Stomach (tissue), 4 donors: Measurements from ENCODE around the gene ITGB4.

Experiments
- CTCF ChIP-seq, 7 experiments: fragments of 450-650 bp in 4 of 7; fragments of 200-600 bp in 3 of 7; sonication (generic) in 3 of 7; IDR thresholded peaks; one replicate each; pipeline ENCODE4 v1.5.1; 2016 to 2019; ENCODE audit warnings: antibody characterized with exemption in 7 of 7, control low read depth in 2 of 7, mild to moderate bottlenecking in 1 of 7
- POLR2A ChIP-seq, 4 donors: fragments of 450-650 bp; IDR thresholded peaks; one replicate each; pipeline ENCODE4 v1.6.1; 2016; ENCODE audit warnings: antibody characterized with exemption in 4 of 4, control low read depth in 2 of 4, mild to moderate bottlenecking in 1 of 4, moderate library complexity in 1 of 4

- no peak for TF ChIP-seq CTCF (IDR thresholded peaks at IDR 0.05)
- no peak for TF ChIP-seq POLR2A (IDR thresholded peaks at IDR 0.05)
Observed at GRCh38 chr17:75734674-75735294, 13.5 kb downstream of the ITGB4 start.
